Loucy (cell line): Measurements from ENCODE around the gene RRAS.

ENCODE experiments used
- H2AFZ ChIP-seq: fragments of 200-600 bp; sonication (generic); 2 replicates; pipeline ENCODE4 v1.6.0; 2016; ENCODE audit warnings: antibody characterized with exemption, mild to moderate bottlenecking, low read length, moderate library complexity
- H3F3A ChIP-seq: fragments of 200-600 bp; 2 replicates; pipeline ENCODE4 v1.6.0; 2016; ENCODE audit warnings: antibody characterized with exemption, low read depth, mild to moderate bottlenecking
- H3K27me3 ChIP-seq: fragments of 200-600 bp; sonication (generic); 2 replicates; pipeline ENCODE4 v1.6.1; 2014; ENCODE audit warnings: low read length, mild to moderate bottlenecking; ENCODE audit not compliant: insufficient read depth, poor library complexity, severe bottlenecking
- H3K36me3 ChIP-seq: fragments of 200-600 bp; sonication (generic); 2 replicates; pipeline ENCODE4 v1.6.1; 2016; ENCODE audit warnings: low read length; ENCODE audit not compliant: insufficient read depth
- H3K4me1 ChIP-seq: fragments of 200-600 bp; sonication (generic); 2 replicates; pipeline ENCODE4 v1.5.1; 2014; ENCODE audit warnings: low read length, mild to moderate bottlenecking; ENCODE audit not compliant: insufficient read depth, poor library complexity, severe bottlenecking
- H3K4me2 ChIP-seq: fragments of 200-600 bp; sonication (generic); 2 replicates; pipeline ENCODE4 v1.6.0; 2014; ENCODE audit warnings: antibody characterized with exemption, low read length, low read depth, mild to moderate bottlenecking; ENCODE audit not compliant: poor library complexity, severe bottlenecking
- H3K4me3 ChIP-seq: fragments of 200-600 bp; sonication (generic); 2 replicates; pipeline ENCODE4 v1.5.1; 2014; ENCODE audit warnings: low read length, mild to moderate bottlenecking, mixed read lengths; ENCODE audit not compliant: poor library complexity, severe bottlenecking
- H3K79me2 ChIP-seq: fragments of 200-600 bp; sonication (generic); 2 replicates; pipeline ENCODE4 v1.6.1; 2014; ENCODE audit warnings: low read length; ENCODE audit not compliant: insufficient read depth
- H3K9ac ChIP-seq: fragments of 200-600 bp; sonication (generic); 2 replicates; pipeline ENCODE4 v1.6.0; 2014; ENCODE audit warnings: mild to moderate bottlenecking, low read depth, low read length, moderate library complexity; ENCODE audit not compliant: poor library complexity, severe bottlenecking
- H3K9me2 ChIP-seq: fragments of 200-600 bp; sonication (generic); replicated peaks from 2 replicates; pipeline ENCODE4 v1.6.1; 2016; ENCODE audit warnings: low read depth, low read length, mixed read lengths
- H3K9me3 ChIP-seq: fragments of 200-600 bp; sonication (generic); 2 replicates; pipeline ENCODE4 v1.6.1; 2014; ENCODE audit warnings: mild to moderate bottlenecking, antibody characterized with exemption, low read length, low read depth; ENCODE audit not compliant: insufficient read depth
- H4K20me1 ChIP-seq: fragments of 200-600 bp; sonication (generic); 2 replicates; pipeline ENCODE4 v1.6.0; 2014; ENCODE audit warnings: antibody characterized with exemption, low read length, mild to moderate bottlenecking; ENCODE audit not compliant: insufficient read depth, poor library complexity, severe bottlenecking
- EZH2phosphoT487 ChIP-seq: fragments of 200-600 bp; IDR thresholded peaks from 2 replicates; pipeline ENCODE4 v1.6.1; 2018; ENCODE audit warnings: antibody characterized with exemption, mild to moderate bottlenecking, moderate library complexity, borderline replicate concordance
- TF ChIP-seq, protein P1 (sequence below): fragments of 200-600 bp; sonication (generic); conservative IDR thresholded peaks from 2 replicates; pipeline ENCODE4 v1.5.1; 2014; ENCODE audit warnings: mild to moderate bottlenecking, antibody characterized with exemption, low read length

Gene RRAS

DNA sequence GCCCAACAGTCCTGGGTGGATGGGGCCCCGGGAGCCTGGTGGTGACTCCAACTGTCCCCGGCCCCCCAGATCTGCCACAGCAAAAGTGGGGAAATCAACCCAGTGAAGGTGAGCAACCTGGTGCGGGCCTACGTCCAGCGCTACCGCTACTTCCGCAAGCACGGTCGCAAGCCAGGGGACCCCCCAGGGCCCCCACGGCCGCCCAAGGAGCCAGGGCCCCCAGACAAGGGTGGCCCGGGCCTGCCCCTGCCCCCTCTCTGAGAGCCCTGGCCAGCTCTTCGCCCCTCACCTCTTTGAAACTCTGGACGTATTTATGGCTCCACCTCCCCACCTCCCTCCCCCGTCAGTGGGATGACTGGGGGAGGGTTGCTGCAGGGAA, 18.2 kb upstream of the RRAS start:
- H3K9ac ChIP-seq = no peak overlapping the region
- H3K27me3 ChIP-seq = no peaks in the 10 kb centered on the region
- H3K9me3 ChIP-seq = no peaks in the 10 kb centered on the region
- H3K36me3 ChIP-seq = peaks cover 67% of the 10 kb centered on the region; the same call in 1 of the 2 replicates
- H4K20me1 ChIP-seq = peaks cover under 1% of the 10 kb centered on the region
- no peak overlapping the region for H2AFZ ChIP-seq
- peaks cover 6% of the 10 kb centered on the region; the same call in 1 of the 2 replicates for H3K79me2 ChIP-seq
- no peak overlapping the region for H3K4me3 ChIP-seq
- no peaks in the 10 kb centered on the region for H3F3A ChIP-seq
- H3K4me1 ChIP-seq = no peaks in the 10 kb centered on the region
- TF ChIP-seq EZH2phosphoT487 = no peak
- TF ChIP-seq, protein P1, sequence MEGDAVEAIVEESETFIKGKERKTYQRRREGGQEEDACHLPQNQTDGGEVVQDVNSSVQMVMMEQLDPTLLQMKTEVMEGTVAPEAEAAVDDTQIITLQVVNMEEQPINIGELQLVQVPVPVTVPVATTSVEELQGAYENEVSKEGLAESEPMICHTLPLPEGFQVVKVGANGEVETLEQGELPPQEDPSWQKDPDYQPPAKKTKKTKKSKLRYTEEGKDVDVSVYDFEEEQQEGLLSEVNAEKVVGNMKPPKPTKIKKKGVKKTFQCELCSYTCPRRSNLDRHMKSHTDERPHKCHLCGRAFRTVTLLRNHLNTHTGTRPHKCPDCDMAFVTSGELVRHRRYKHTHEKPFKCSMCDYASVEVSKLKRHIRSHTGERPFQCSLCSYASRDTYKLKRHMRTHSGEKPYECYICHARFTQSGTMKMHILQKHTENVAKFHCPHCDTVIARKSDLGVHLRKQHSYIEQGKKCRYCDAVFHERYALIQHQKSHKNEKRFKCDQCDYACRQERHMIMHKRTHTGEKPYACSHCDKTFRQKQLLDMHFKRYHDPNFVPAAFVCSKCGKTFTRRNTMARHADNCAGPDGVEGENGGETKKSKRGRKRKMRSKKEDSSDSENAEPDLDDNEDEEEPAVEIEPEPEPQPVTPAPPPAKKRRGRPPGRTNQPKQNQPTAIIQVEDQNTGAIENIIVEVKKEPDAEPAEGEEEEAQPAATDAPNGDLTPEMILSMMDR = no peak
- no peaks in the 10 kb centered on the region for H3K9me2 ChIP-seq
- H3K4me2 ChIP-seq = no peak overlapping the region

DNA sequence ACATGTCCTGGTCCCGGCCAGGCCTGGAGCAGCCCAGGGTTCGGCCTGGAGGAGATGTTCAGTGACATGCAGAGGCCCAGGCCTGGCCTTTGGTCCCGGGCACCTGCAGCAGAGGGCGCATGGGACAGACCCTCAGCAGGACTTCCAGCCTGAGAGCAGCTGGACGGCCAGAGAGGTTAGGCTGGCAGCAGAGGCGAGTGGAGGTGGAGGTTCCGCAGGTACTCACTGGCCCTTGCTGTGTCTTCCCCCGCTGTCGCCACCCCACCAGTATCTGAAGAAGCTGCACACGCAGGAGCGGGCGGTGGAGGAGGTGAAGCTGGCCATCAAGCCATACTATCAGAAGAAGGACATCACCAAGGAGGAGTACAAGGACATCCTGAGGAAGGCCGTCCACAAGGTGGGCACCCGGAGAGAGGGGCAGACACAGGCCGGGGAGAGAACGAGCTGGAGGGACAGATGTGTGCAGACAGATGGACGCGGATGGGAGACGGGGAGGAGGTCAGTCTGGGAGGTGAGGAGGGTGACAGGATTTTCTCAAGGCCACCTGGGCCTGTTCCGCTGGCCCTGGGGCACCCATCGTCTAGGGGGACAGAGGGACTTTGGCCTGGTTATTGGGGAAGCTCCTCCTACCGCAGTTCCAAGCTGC, 17.7 kb upstream of the RRAS start:
- TF ChIP-seq EZH2phosphoT487 = no peak
- TF ChIP-seq, protein P1 = no peak
- Histone ChIP-seq H3K36me3 (peaks cover 67% of the 10 kb centered on the region; the same call in 1 of the 2 replicates), H3K4me2 (no peak overlapping the region), H3K4me1 (no peaks in the 10 kb centered on the region), H3K79me2 (peaks cover under 1% of the 10 kb centered on the region; the same call in 1 of the 2 replicates), H3K9me3 (no peaks in the 10 kb centered on the region), H3K9me2 (no peaks in the 10 kb centered on the region), H2AFZ (no peak overlapping the region), H3K9ac (no peak overlapping the region), H3F3A (no peaks in the 10 kb centered on the region), H3K27me3 (no peaks in the 10 kb centered on the region), H4K20me1 (no peaks in the 10 kb centered on the region), H3K4me3 (no peak overlapping the region)

DNA sequence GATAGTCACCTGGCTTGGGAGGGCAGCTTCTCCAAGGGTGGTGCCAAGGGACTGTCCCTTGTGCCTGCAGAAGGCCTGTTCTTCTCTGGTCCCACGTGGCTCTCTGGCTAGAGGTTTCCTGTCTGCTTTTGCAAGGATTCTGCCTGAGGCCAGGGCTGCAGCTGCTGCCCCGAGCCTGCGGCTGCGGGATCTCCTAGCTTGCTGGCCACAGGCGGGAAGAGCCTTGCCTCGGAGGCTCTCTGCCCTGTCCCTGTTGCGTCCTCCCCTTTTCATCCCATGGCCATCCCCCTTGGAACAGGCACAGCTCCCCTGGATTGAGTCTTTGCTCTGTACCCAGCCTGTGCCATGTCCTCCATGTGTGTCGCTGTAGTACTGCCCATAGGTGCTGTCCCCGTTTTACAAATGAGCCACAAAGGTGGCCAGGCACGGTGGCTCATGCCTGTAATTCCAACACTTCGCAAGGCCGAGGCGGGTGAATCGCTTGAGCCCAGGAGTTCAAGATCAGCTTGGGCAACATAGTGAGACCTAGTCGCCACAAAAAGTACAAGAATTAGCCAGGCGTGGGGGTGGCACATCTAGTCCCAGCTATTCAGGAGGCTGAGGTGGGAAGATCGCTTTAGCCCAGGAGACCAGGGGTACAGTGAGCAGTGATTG, 16.6 kb upstream of the RRAS start:
- Histone ChIP-seq H3F3A (no peaks in the 10 kb centered on the region), H3K4me2 (no peak overlapping the region), H3K9me2 (no peaks in the 10 kb centered on the region), H3K4me3 (no peak overlapping the region), H4K20me1 (no peaks in the 10 kb centered on the region), H3K9ac (no peak overlapping the region), H3K27me3 (no peaks in the 10 kb centered on the region), H2AFZ (no peak overlapping the region), H3K9me3 (no peaks in the 10 kb centered on the region), H3K36me3 (peaks cover 60% of the 10 kb centered on the region; the same call in 1 of the 2 replicates), H3K79me2 (no peaks in the 10 kb centered on the region), H3K4me1 (no peaks in the 10 kb centered on the region)
- no peak for TF ChIP-seq EZH2phosphoT487
- TF ChIP-seq, protein P1 = no peak
